ENCODE data around the gene KPTN. TPM values are rescaled to one million over a fixed set of nuclear protein-coding genes. Genes with fewer than 3 reads are reported as not detected.

Gene KPTN
- total and polyA plus RNA-seq, 2 experiments from 2014 or later = 3.1 to 9.6 TPM

DNA sequence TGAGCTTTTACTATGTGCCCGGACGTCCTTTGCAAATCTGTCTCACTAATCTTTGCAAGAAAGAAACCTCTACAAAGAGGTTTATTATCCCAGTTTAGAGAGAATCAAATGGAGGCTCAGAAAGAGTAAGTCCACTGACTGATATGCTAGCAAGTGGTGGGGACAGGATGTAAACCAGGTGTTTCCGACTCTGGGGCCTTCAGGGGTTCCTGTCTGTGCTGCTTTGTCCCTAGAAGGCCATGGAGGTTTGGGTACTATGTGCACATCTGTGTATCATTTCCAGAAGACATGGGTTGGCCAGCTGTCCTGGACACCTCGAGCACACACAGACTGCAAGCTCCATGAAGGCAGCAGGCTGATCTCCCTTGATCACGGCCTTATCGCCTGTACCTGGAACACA is 1.2 kb upstream of the KPTN start:
- no peak for DNase-seq
- H3K27ac ChIP-seq = no peak overlapping the region
- H3K9me3 ChIP-seq (ENCODE audit: low read depth) = no peaks in the 10 kb centered on the region
- H3K36me3 ChIP-seq (ENCODE audit: low read depth) = peaks cover 6% of the 10 kb centered on the region; the same call in 1 of the 2 replicates
- H3K4me1 ChIP-seq (ENCODE audit: insufficient read depth) = peaks cover 3% of the 10 kb centered on the region; the same call in 1 of the 2 replicates
- in situ Hi-C loops (cut with MboI) = no loop called here
- no peaks in the 10 kb centered on the region for H3K9me2 ChIP-seq (ENCODE audit: insufficient read depth)
- H2AFZ ChIP-seq = no peak overlapping the region
- WGBS, 2 experiments (ENCODE audit: low coverage in 1 of 2, low lambda C conversion rate in 2 of 2, missing lambda C conversion rate in 2 of 2) = 87 to 90% methylated on average over 6 of the region's 6 CpGs
- H3K4me2 ChIP-seq (ENCODE audit: unreplicated experiment) = peak overlapping the region; percentile 96
- H3K4me3 ChIP-seq = peak overlapping the region; percentile 92; the same call in 1 of the 2 replicates
- H3F3A ChIP-seq (ENCODE audit: insufficient read depth) = 0 out of 2 replicates have a peak, but pooled peaks cover 7% of the 10 kb centered on the region
- no peaks in the 10 kb centered on the region for H3K27me3 ChIP-seq (replicated peaks; ENCODE audit: insufficient read depth)
- H3K9ac ChIP-seq = peak overlapping the region; percentile 95; the same call in 1 of the 2 replicates
- no peaks in the 10 kb centered on the region for H4K20me1 ChIP-seq (ENCODE audit: insufficient read depth)
- TF ChIP-seq EZH2phosphoT487 (IDR thresholded peaks at IDR 0.05; ENCODE audit: insufficient read depth, low read depth) = no peak
- no peaks in the 10 kb centered on the region for H3K79me2 ChIP-seq (ENCODE audit: insufficient read depth)

DNA sequence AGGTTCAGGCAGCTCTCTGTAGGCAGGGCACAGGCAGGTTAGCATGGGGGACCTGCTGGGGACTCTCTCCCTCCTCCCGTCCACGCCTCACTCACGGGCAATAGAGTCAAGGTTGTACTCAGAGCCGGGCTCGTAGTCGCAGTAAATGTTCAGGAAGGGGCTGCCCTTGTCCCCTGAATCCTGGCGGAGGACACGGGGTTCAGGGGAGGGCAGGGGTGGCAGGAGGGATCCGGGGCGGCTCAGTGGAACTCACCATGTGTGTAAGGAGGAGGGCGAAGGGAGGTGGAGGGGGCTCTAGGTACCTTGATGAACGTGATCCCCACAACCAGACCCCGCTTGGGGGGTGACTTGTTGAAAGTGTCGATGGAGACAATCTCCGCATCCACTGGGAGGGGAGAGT is 819 bp downstream of the KPTN start:
- H4K20me1 ChIP-seq (ENCODE audit: insufficient read depth) = no peaks in the 10 kb centered on the region
- H2AFZ ChIP-seq = peak overlapping the region; percentile 96
- H3K27ac ChIP-seq = no peak overlapping the region
- peaks cover 3% of the 10 kb centered on the region; the same call in 1 of the 2 replicates for H3K4me1 ChIP-seq (ENCODE audit: insufficient read depth)
- H3K9me2 ChIP-seq (ENCODE audit: insufficient read depth) = no peaks in the 10 kb centered on the region
- 81 to 88% methylated on average over 15 of the region's 15 CpGs for WGBS, 2 experiments (ENCODE audit: low coverage in 1 of 2, low lambda C conversion rate in 2 of 2, missing lambda C conversion rate in 2 of 2)
- no peak for TF ChIP-seq EZH2 (IDR thresholded peaks at IDR 0.05; ENCODE audit: insufficient read depth, poor library complexity, severe bottlenecking)
- TF ChIP-seq EZH2phosphoT487 (IDR thresholded peaks at IDR 0.05; ENCODE audit: insufficient read depth, low read depth) = no peak
- DNase-seq = no peak
- H3F3A ChIP-seq (ENCODE audit: insufficient read depth) = 0 out of 2 replicates have a peak, but pooled peaks cover 7% of the 10 kb centered on the region
- H3K9me3 ChIP-seq (ENCODE audit: low read depth) = no peaks in the 10 kb centered on the region
- peak overlapping the region; percentile 95; the same call in 1 of the 2 replicates for H3K9ac ChIP-seq
- peak overlapping the region; percentile 96 for H3K4me2 ChIP-seq (ENCODE audit: unreplicated experiment)
- in situ Hi-C loops (cut with MboI) = no loop called here
- no peaks in the 10 kb centered on the region for H3K27me3 ChIP-seq (replicated peaks; ENCODE audit: insufficient read depth)
- no peaks in the 10 kb centered on the region for H3K79me2 ChIP-seq (ENCODE audit: insufficient read depth)
- 0 out of 2 replicates have a peak, but pooled peaks cover 6% of the 10 kb centered on the region for H3K36me3 ChIP-seq (ENCODE audit: low read depth)
- peak overlapping the region; percentile 92 for H3K4me3 ChIP-seq

DNA sequence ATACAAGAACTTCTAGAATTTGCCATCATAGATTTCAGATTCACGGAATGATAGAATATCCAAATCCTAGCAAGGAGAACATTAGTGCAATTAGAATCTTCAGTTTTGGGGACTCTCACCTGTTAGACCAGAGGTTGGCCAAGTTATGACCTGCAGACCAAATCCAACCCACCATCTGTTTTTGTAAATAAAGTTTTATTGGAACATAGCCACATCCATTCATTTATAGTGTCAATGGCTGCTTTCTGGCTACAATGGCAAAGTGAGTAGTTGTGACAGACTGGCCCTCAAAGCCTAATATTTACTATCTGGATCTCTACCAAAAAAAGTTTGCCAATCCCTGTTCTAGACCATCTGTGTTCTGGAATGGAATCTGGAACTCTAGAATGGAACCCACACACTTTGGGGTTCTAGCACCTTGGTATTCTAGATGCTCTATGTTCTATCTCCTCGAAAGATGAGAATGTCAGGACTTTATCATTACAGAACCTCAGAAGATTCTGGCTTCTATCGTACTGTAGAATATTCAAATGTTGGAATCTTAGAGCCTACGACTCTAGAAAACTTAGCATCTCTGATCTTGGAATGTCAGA is 2.5 kb downstream of the KPTN start:
- Histone ChIP-seq H3K4me1 (ENCODE audit: insufficient read depth) (peaks cover 3% of the 10 kb centered on the region; the same call in 1 of the 2 replicates), H3K79me2 (ENCODE audit: insufficient read depth) (no peaks in the 10 kb centered on the region), H3K9me3 (ENCODE audit: low read depth) (no peaks in the 10 kb centered on the region), H3K36me3 (ENCODE audit: low read depth) (0 out of 2 replicates have a peak, but pooled peaks cover 6% of the 10 kb centered on the region), H2AFZ (no peak overlapping the region), H3K9ac (no peak overlapping the region), H3K4me2 (ENCODE audit: unreplicated experiment) (no peak overlapping the region), H3K27me3 (replicated peaks; ENCODE audit: insufficient read depth) (no peaks in the 10 kb centered on the region), H3K27ac (no peak overlapping the region), H3K9me2 (ENCODE audit: insufficient read depth) (no peaks in the 10 kb centered on the region), H3F3A (ENCODE audit: insufficient read depth) (0 out of 2 replicates have a peak, but pooled peaks cover 7% of the 10 kb centered on the region), H4K20me1 (ENCODE audit: insufficient read depth) (no peaks in the 10 kb centered on the region), H3K4me3 (no peak overlapping the region)
- WGBS, 2 experiments (ENCODE audit: low coverage in 1 of 2, low lambda C conversion rate in 2 of 2, missing lambda C conversion rate in 2 of 2) = 76 to 80% methylated on average over 4 of the region's 4 CpGs
- TF ChIP-seq EZH2phosphoT487 (IDR thresholded peaks at IDR 0.05; ENCODE audit: insufficient read depth, low read depth) (no peak), EZH2 (IDR thresholded peaks at IDR 0.05; ENCODE audit: insufficient read depth, poor library complexity, severe bottlenecking) (no peak)
- in situ Hi-C loops (cut with MboI) = no loop called here
- no peak for DNase-seq

GRCh38 chr19:47480658-47481057 is 3.4 kb downstream of the KPTN start:
- H3K79me2 ChIP-seq (ENCODE audit: insufficient read depth) = no peaks in the 10 kb centered on the region
- H3K4me3 ChIP-seq = no peak overlapping the region
- no peaks in the 10 kb centered on the region for H3K9me3 ChIP-seq (ENCODE audit: low read depth)
- no peak for DNase-seq
- no peaks in the 10 kb centered on the region for H3K9me2 ChIP-seq (ENCODE audit: insufficient read depth)
- H2AFZ ChIP-seq = no peak overlapping the region
- peaks cover 3% of the 10 kb centered on the region; the same call in 1 of the 2 replicates for H3K4me1 ChIP-seq (ENCODE audit: insufficient read depth)
- H3F3A ChIP-seq (ENCODE audit: insufficient read depth) = 0 out of 2 replicates have a peak, but pooled peaks cover 7% of the 10 kb centered on the region
- no peaks in the 10 kb centered on the region for H3K27me3 ChIP-seq (replicated peaks; ENCODE audit: insufficient read depth)
- no peak overlapping the region for H3K4me2 ChIP-seq (ENCODE audit: unreplicated experiment)
- H3K27ac ChIP-seq = no peak overlapping the region
- 74 to 79% methylated on average over 14 to 16 of the region's 16 CpGs for WGBS, 2 experiments (ENCODE audit: low coverage in 1 of 2, low lambda C conversion rate in 2 of 2, missing lambda C conversion rate in 2 of 2)
- H3K36me3 ChIP-seq (ENCODE audit: low read depth) = 0 out of 2 replicates have a peak, but pooled peaks cover 6% of the 10 kb centered on the region
- H4K20me1 ChIP-seq (ENCODE audit: insufficient read depth) = no peaks in the 10 kb centered on the region
- TF ChIP-seq EZH2 (IDR thresholded peaks at IDR 0.05; ENCODE audit: insufficient read depth, poor library complexity, severe bottlenecking) (no peak), EZH2phosphoT487 (IDR thresholded peaks at IDR 0.05; ENCODE audit: insufficient read depth, low read depth) (no peak)
- in situ Hi-C loops (cut with MboI) = no loop called here
- no peak overlapping the region for H3K9ac ChIP-seq
